Ovary (tissue), 9 donors: Measurements from ENCODE around the gene RAB31. TPM values are rescaled to one million over a fixed set of nuclear protein-coding genes. Genes with fewer than 3 reads are reported as not detected.

Experiments used
- DNase-seq, 5 donors: peaks; one replicate each; pipeline ENCODE4 v3.0.0-alpha.2; 2019 to 2020
- H3K27ac ChIP-seq, 2 donors: fragments of 200-600 bp; one replicate each; pipeline versions ENCODE4 v1.5.1 to v1.8.0; 2019 to 2022
- H3K27me3 ChIP-seq: fragments of 200-600 bp; one replicate; pipeline ENCODE4 v1.8.0; 2022
- H3K36me3 ChIP-seq: fragments of 200-600 bp; sonication (generic); one replicate; pipeline ENCODE4 v1.5.1; 2019
- H3K4me1 ChIP-seq: one replicate; pipeline ENCODE4 v1.8.1; 2013; ENCODE audit warnings: mild to moderate bottlenecking, moderate library complexity; ENCODE audit not compliant: insufficient read depth
- H3K4me3 ChIP-seq: fragments of 200-600 bp; sonication (generic); one replicate; pipeline ENCODE4 v1.5.1; 2017
- H3K9me3 ChIP-seq, 2 donors: fragments of 200-600 bp in 1 of 2; sonication (generic) in 1 of 2; one replicate each; pipeline versions ENCODE4 v1.5.1 to v1.8.1; 2013 to 2019; ENCODE audit warnings: mild to moderate bottlenecking in 1 of 2, moderate library complexity in 1 of 2
- EP300 ChIP-seq: sonication (generic); formaldehyde crosslinking; IDR thresholded peaks from one replicate; pipeline ENCODE4 v1.6.1; 2017; ENCODE audit warnings: antibody characterized with exemption
- POLR2A ChIP-seq: fragments of 450-650 bp; IDR thresholded peaks from one replicate; pipeline ENCODE4 v1.6.1; 2017; ENCODE audit warnings: antibody characterized with exemption, mild to moderate bottlenecking, moderate library complexity
- WGBS, 3 donors: extraction: QIAGEN DNeasy Blood & Tissue Kit in 1 of 3; methylation state at CpG; one replicate each; pipeline versions ENCODE4 v1.1.5 to v1.1.7; 2013 to 2017; 5-methylcytosine and 5-hydroxymethylcytosine counted together
- intact Hi-C, 4 donors: fragments of 100-400 bp; cut with DNase I; formaldehyde crosslinking; loops; one replicate each; pipeline versions ENCODE4 v1.11.0 to v1.15.1; 2022 to 2023
- polyA plus RNA-seq, 2 donors: library from polyadenylated mRNA; stranded (reverse); fragments of 200-250 nt in 1 of 2; fragments of 350-450 nt in 1 of 2; fragmentation: Illumina TruSeq in 1 of 2; extraction: RNeasy Lipid Tissue Mini Kit (QIAGEN cat#74804) in 1 of 2; gene quantifications; one replicate each; pipeline ENCODE4 v1.2.3, GENCODE V29; 2013 to 2014
- small RNA-seq: library from RNA; depleted of rRNA; stranded (forward); fragments of <200 nt; gene quantifications from one replicate; pipeline ENCODE3, GENCODE V24; 2016
- total RNA-seq, 7 donors: library from RNA; depleted of rRNA in 2 of 7; stranded (reverse); fragments of >200 nt in 2 of 7; fragmentation: NEBNext Ultra II Directional in 3 of 7; extraction: Animal tissue kit (Norgen Biotek cat#: 25700) in 3 of 7; gene quantifications; one replicate each; pipeline versions ENCODE4 v1.1.0 to v1.2.4, GENCODE V29; 2016 to 2023
- TF ChIP-seq, protein P1 (sequence below), 3 donors: fragments of 450-650 bp in 2 of 3; fragments of 200-600 bp in 1 of 3; IDR thresholded peaks; one replicate each; pipeline versions ENCODE4 v1.5.1 to v1.8.0; 2016 to 2022; ENCODE audit warnings: antibody characterized with exemption in 3 of 3, mild to moderate bottlenecking in 1 of 3
- donor health status: DM: no; HTN: no; CAD: no; lungs with moderate emphysema.
- donor health status: DM: no; HTN: no; CAD: no.
- donor health status: Bipolar disorder and iron deficiency.
- donor health status: DM: yes; HTN: yes; CAD: no.
- donor health status: DM: no; HTN: no; CAD: no.
- donor health status: DM: yes; HTN: yes; CAD: no.

The RAB31 gene
- total and polyA plus RNA-seq, 9 donors: 37.9 to 188 (median 62.8) TPM

GRCh38 chr18:9910071-9910470, 202.0 kb downstream of the RAB31 start:
- Histone ChIP-seq H3K9me3 (no peaks in the 10 kb centered on the region), H3K27ac (no peak overlapping the region), H3K27me3 (no peaks in the 10 kb centered on the region), H3K4me3 (no peak overlapping the region), H3K36me3 (no peaks in the 10 kb centered on the region), H3K4me1 (no peaks in the 10 kb centered on the region)
- DNase-seq: no peak
- intact Hi-C loops: loop anchor here in 1 of 4 donors (10.0 kb wide), 1 partner anchor 205 kb away; the partner anchor contains the start of gene RAB31
- TF ChIP-seq, protein P1, sequence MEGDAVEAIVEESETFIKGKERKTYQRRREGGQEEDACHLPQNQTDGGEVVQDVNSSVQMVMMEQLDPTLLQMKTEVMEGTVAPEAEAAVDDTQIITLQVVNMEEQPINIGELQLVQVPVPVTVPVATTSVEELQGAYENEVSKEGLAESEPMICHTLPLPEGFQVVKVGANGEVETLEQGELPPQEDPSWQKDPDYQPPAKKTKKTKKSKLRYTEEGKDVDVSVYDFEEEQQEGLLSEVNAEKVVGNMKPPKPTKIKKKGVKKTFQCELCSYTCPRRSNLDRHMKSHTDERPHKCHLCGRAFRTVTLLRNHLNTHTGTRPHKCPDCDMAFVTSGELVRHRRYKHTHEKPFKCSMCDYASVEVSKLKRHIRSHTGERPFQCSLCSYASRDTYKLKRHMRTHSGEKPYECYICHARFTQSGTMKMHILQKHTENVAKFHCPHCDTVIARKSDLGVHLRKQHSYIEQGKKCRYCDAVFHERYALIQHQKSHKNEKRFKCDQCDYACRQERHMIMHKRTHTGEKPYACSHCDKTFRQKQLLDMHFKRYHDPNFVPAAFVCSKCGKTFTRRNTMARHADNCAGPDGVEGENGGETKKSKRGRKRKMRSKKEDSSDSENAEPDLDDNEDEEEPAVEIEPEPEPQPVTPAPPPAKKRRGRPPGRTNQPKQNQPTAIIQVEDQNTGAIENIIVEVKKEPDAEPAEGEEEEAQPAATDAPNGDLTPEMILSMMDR (IDR thresholded peaks at IDR 0.05): no peak
- TF ChIP-seq EP300 (no peak), POLR2A (no peak)

DNA sequence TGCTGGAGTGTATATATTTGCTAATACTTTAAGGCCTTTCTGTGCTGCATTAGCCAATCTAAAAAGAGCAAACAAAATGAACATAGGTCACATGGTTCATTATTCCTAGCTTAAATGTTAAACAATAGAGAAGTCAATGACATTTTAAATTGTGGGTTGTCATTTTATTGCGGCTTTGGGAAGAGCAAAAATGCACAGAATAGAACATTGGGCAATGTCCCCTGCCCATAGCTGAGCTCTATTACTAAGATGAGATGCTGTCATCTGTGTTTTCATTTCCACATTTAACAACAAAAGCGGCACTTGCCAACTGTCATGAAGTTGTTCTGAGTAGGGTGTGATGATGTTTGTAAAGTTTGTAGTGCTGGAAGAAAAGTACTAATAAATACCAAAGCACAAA, 202.6 kb downstream of the RAB31 start:
- TF ChIP-seq POLR2A (no peak), EP300 (no peak)
- TF ChIP-seq, protein P1 (IDR thresholded peaks at IDR 0.05): no peak
- Histone ChIP-seq H3K27me3 (no peaks in the 10 kb centered on the region), H3K27ac (no peak overlapping the region), H3K4me3 (no peak overlapping the region), H3K9me3 (no peaks in the 10 kb centered on the region), H3K4me1 (no peaks in the 10 kb centered on the region), H3K36me3 (no peaks in the 10 kb centered on the region)
- no peak for DNase-seq
- WGBS, 3 donors: 93 to 94% (median 94%) methylated on average over 2 of the region's 2 CpGs
- intact Hi-C loops: loop anchor here in 1 of 4 donors (10.0 kb wide), 1 partner anchor 206 kb away; the partner anchor contains the start of gene RAB31

DNA sequence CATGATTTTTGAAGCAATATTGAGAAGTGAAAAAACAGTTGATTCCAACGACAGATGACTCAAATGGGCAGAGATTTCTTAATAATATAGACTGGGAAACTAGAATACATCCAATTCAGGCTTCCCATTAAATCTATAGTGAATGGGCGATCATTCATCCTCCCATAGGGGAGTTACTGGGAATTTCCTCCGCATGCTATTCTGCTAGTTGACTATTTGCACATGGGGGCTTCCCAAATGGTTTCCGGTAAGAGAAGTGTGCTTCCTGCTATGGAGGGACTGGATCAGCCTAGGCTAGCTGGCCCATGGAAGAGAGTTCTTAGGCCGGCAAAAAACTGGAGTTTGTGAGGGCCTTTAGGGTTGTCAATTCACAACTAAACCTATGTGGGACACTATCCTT, 203.1 kb downstream of the RAB31 start:
- Histone ChIP-seq H3K4me1 (no peaks in the 10 kb centered on the region), H3K36me3 (no peaks in the 10 kb centered on the region), H3K4me3 (no peak overlapping the region), H3K27me3 (no peaks in the 10 kb centered on the region), H3K9me3 (no peaks in the 10 kb centered on the region), H3K27ac (no peak overlapping the region)
- TF ChIP-seq, protein P1 (IDR thresholded peaks at IDR 0.05): no peak
- TF ChIP-seq POLR2A (no peak), EP300 (no peak)
- intact Hi-C loops: loop anchor here in 1 of 4 donors (10.0 kb wide), 1 partner anchor 206 kb away; the partner anchor contains the start of gene RAB31
- 92 to 96% (median 96%) methylated on average over 5 of the region's 5 CpGs for whole genome bisulfite sequencing, 3 donors
- DNase-seq: no peak

Small RNA genes within 50 kb of the gene (small RNA-seq; reads per million reads assigned to genes)
- gene RN7SL862P (not detected), gene RNA5SP449 (not detected)

Other genes starting within 250 kb of the RAB31 start
- 10 to 100 TPM; 24.7 to 55.8 (median 42.1) TPM for gene RALBP1, start 232.8 kb upstream of the RAB31 start, total RNA-seq
- gene RALBP1, start 232.8 kb upstream of the RAB31 start, polyA plus RNA-seq: 10 to 100 TPM; 31.7 to 66.3 TPM
- gene PPP4R1, start 93.7 kb upstream of the RAB31 start, total RNA-seq: 100 to 1,000 TPM in 5 of 7 donors, 10 to 100 TPM in 2; 91.7 to 128 (median 121) TPM
- gene PPP4R1, start 93.7 kb upstream of the RAB31 start, polyA plus RNA-seq: 10 to 100 TPM; 31.4 to 62.7 TPM
- gene TXNDC2, start 177.7 kb downstream of the RAB31 start, total RNA-seq: under 1 TPM in 6 of 7 donors, not detected in 1; 0.11 to 0.91 (median 0.36) TPM
- under 1 TPM; 0.10 to 0.55 TPM for gene TXNDC2, start 177.7 kb downstream of the RAB31 start, polyA plus RNA-seq
- 100 to 1,000 TPM; 184 to 369 (median 254) TPM for gene VAPA, start 205.7 kb downstream of the RAB31 start, total RNA-seq
- gene VAPA, start 205.7 kb downstream of the RAB31 start, polyA plus RNA-seq: 100 to 1,000 TPM; 164 to 339 TPM